OCI-LY1 (cell line): Measurements from ENCODE around the gene TMEM243.

Source experiments
- H2AFZ ChIP-seq: fragments of 200-600 bp; sonication (generic), shearing (Covaris generic); 2 replicates; pipeline ENCODE4 v1.6.0; 2014; ENCODE audit warnings: antibody characterized with exemption, mild to moderate bottlenecking, low read length
- H3F3A ChIP-seq: fragments of 200-600 bp; sonication (generic), shearing (Covaris generic); 2 replicates; pipeline ENCODE4 v1.6.0; 2014; ENCODE audit warnings: mild to moderate bottlenecking, antibody characterized with exemption, low read length, moderate library complexity; ENCODE audit not compliant: insufficient read depth
- H3K27ac ChIP-seq: fragments of 200-600 bp; sonication (generic); 2 replicates; pipeline ENCODE4 v1.5.1; 2014; ENCODE audit warnings: low read length, mixed run types, mild to moderate bottlenecking, low read depth; ENCODE audit not compliant: poor library complexity, severe bottlenecking
- H3K27me3 ChIP-seq: fragments of 200-600 bp; sonication (generic); 2 replicates; pipeline ENCODE4 v1.6.0; 2014; ENCODE audit warnings: antibody characterized with exemption, mild to moderate bottlenecking, low read length, moderate library complexity; ENCODE audit not compliant: insufficient read depth
- H3K36me3 ChIP-seq: fragments of 200-600 bp; sonication (generic); 2 replicates; pipeline ENCODE4 v1.6.1; 2014; ENCODE audit warnings: mild to moderate bottlenecking, antibody characterized with exemption, low read length, moderate library complexity, mixed read lengths; ENCODE audit not compliant: insufficient read depth
- H3K4me1 ChIP-seq: fragments of 200-600 bp; sonication (generic); 2 replicates; pipeline ENCODE4 v1.5.1; 2014; ENCODE audit warnings: mild to moderate bottlenecking, low read length, moderate library complexity; ENCODE audit not compliant: insufficient read depth, severe bottlenecking
- H3K4me2 ChIP-seq: fragments of 200-600 bp; sonication (generic), shearing (Covaris generic); 2 replicates; pipeline ENCODE4 v1.6.1; 2014; ENCODE audit warnings: low read length
- H3K4me3 ChIP-seq: fragments of 200-600 bp; sonication (generic); 2 replicates; pipeline ENCODE4 v1.5.1; 2014; ENCODE audit warnings: low read length, low read depth, mild to moderate bottlenecking, mixed read lengths; ENCODE audit not compliant: poor library complexity, severe bottlenecking
- H3K79me2 ChIP-seq: fragments of 200-600 bp; shearing (Covaris generic); 2 replicates; pipeline ENCODE4 v1.6.1; 2016; ENCODE audit warnings: mixed run types, low read length, mixed read lengths; ENCODE audit not compliant: insufficient read depth
- H3K9ac ChIP-seq: fragments of 200-600 bp; sonication (generic), shearing (Covaris generic); 2 replicates; pipeline ENCODE4 v1.6.1; 2014; ENCODE audit warnings: mild to moderate bottlenecking, low read length, mixed read lengths
- H3K9me2 ChIP-seq: fragments of 200-600 bp; sonication (generic), shearing (Covaris generic); 2 replicates; pipeline ENCODE4 v1.6.1; 2014; ENCODE audit warnings: low read depth, mild to moderate bottlenecking, low read length, mixed read lengths
- H3K9me3 ChIP-seq: fragments of 200-600 bp; shearing (Covaris generic); 2 replicates; pipeline ENCODE4 v1.6.1; 2014; ENCODE audit warnings: low read length, mixed read lengths
- H4K20me1 ChIP-seq: fragments of 200-600 bp; sonication (generic), shearing (Covaris generic); 2 replicates; pipeline ENCODE4 v1.6.0; 2016; ENCODE audit warnings: mild to moderate bottlenecking, low read length; ENCODE audit not compliant: insufficient read depth
- EZH2 ChIP-seq: fragments of 200-600 bp; sonication (generic), shearing (Covaris generic); IDR thresholded peaks from 2 replicates; pipeline ENCODE4 v1.8.0; 2017; ENCODE audit warnings: borderline replicate concordance, mixed run types, mild to moderate bottlenecking, antibody characterized with exemption, low read length, moderate library complexity, mixed read lengths
- TF ChIP-seq, protein P1 (sequence below): fragments of 200-600 bp; sonication (generic), shearing (Covaris generic); IDR thresholded peaks from 2 replicates; pipeline ENCODE4 v1.5.1; 2017; ENCODE audit warnings: mild to moderate bottlenecking, antibody characterized with exemption, low read length, moderate library complexity, mixed read lengths

TMEM243 gene

DNA sequence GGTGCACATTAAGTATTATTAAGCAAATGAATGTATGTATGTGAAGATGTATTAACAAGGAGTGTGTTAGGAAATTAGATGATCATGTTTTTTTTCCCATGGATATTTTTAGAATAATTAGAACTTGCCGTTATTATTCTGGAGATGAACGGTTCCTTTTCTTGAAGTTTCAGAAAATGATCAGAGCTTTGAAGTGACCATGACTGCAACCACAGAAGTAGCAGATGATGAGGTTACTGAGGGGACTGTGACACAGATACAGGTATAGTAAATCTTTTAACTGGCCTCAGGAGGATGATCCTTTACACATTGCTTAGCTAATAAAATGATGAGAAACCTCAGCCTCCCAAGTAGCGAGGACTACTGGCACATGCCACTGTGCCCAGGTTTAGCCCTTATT is 48.7 kb downstream of the TMEM243 start:
- no peak for TF ChIP-seq EZH2
- TF ChIP-seq, protein P1, sequence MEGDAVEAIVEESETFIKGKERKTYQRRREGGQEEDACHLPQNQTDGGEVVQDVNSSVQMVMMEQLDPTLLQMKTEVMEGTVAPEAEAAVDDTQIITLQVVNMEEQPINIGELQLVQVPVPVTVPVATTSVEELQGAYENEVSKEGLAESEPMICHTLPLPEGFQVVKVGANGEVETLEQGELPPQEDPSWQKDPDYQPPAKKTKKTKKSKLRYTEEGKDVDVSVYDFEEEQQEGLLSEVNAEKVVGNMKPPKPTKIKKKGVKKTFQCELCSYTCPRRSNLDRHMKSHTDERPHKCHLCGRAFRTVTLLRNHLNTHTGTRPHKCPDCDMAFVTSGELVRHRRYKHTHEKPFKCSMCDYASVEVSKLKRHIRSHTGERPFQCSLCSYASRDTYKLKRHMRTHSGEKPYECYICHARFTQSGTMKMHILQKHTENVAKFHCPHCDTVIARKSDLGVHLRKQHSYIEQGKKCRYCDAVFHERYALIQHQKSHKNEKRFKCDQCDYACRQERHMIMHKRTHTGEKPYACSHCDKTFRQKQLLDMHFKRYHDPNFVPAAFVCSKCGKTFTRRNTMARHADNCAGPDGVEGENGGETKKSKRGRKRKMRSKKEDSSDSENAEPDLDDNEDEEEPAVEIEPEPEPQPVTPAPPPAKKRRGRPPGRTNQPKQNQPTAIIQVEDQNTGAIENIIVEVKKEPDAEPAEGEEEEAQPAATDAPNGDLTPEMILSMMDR = no peak
- Histone ChIP-seq H3K79me2 (0 out of 2 replicates have a peak, but pooled peaks cover 6% of the 10 kb centered on the region), H3K9me3 (no peaks in the 10 kb centered on the region), H3K9me2 (no peaks in the 10 kb centered on the region), H4K20me1 (no peaks in the 10 kb centered on the region), H3K27ac (no peak overlapping the region), H3K27me3 (no peaks in the 10 kb centered on the region), H3K4me2 (no peak overlapping the region), H2AFZ (no peak overlapping the region), H3K4me1 (no peaks in the 10 kb centered on the region), H3K36me3 (peaks cover 100% of the 10 kb centered on the region), H3K4me3 (no peak overlapping the region), H3F3A (no peaks in the 10 kb centered on the region), H3K9ac (no peak overlapping the region)

DNA sequence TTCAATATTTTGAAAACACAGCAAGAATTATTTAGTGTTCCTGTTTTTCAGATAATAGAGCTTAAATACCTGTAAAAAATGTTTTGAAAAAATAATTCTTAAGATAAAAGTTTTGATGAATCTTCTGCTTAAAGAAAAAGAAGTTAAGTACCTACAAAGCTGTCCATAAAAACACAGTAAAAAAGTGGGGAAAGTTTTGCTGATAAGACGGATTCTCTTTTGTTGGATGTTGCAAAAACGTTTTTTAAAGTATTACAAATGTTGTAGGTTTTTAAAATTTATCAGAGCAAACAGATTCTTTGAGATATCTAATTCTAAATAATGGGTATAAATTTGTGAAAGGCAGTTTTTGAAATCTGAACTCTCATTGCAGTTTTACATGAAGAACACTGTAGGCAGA is 55.1 kb downstream of the TMEM243 start:
- no peak overlapping the region for H2AFZ ChIP-seq
- H3K27me3 ChIP-seq = no peaks in the 10 kb centered on the region
- no peak overlapping the region for H3K9ac ChIP-seq
- H3K4me1 ChIP-seq = peaks cover 6% of the 10 kb centered on the region
- no peak overlapping the region for H3K27ac ChIP-seq
- H3K36me3 ChIP-seq = peaks cover 89% of the 10 kb centered on the region
- H3K4me2 ChIP-seq = no peak overlapping the region
- H3K79me2 ChIP-seq = peaks cover 45% of the 10 kb centered on the region
- no peaks in the 10 kb centered on the region for H3F3A ChIP-seq
- TF ChIP-seq, protein P1 = no peak
- TF ChIP-seq EZH2 = no peak
- no peaks in the 10 kb centered on the region for H3K9me2 ChIP-seq
- no peaks in the 10 kb centered on the region for H3K9me3 ChIP-seq
- no peak overlapping the region for H3K4me3 ChIP-seq
- peaks cover 4% of the 10 kb centered on the region; the same call in 1 of the 2 replicates for H4K20me1 ChIP-seq

DNA sequence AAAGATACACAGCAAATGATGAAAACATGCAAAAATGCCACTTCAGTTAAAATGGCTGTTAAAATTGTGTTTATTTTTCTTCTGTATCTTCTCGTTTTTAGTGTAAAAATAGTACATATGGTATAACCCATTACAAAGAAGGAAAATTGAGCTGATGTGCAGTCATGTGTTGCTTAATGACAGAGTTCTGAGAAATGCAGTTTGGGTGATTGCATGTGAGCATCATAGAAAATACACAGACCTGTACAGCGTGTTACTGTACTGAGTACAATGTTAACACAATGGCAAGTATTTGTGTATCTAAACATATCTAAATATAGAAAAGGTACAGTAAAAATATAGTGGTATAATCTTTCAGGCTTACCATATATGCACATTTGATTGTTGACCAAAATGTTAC is 60.0 kb downstream of the TMEM243 start:
- no peaks in the 10 kb centered on the region for H3K9me3 ChIP-seq
- H3K27ac ChIP-seq = peak overlapping the region; percentile 53
- H2AFZ ChIP-seq = no peak overlapping the region
- peaks cover 10% of the 10 kb centered on the region; the same call in 1 of the 2 replicates for H4K20me1 ChIP-seq
- H3K9me2 ChIP-seq = no peaks in the 10 kb centered on the region
- H3K27me3 ChIP-seq = no peaks in the 10 kb centered on the region
- H3K79me2 ChIP-seq = peaks cover 94% of the 10 kb centered on the region
- peaks cover 55% of the 10 kb centered on the region for H3K4me1 ChIP-seq
- H3K9ac ChIP-seq = peak overlapping the region; percentile 3; the same call in 1 of the 2 replicates
- 0 out of 2 replicates have a peak, but pooled peaks cover 3% of the 10 kb centered on the region for H3F3A ChIP-seq
- H3K4me3 ChIP-seq = no peak overlapping the region
- H3K4me2 ChIP-seq = peak overlapping the region; percentile 21
- H3K36me3 ChIP-seq = peaks cover 80% of the 10 kb centered on the region
- TF ChIP-seq, protein P1 = no peak
- no peak for TF ChIP-seq EZH2
